ENCODE measurements around the gene ADRM1. TPM values are rescaled to one million over a fixed set of nuclear protein-coding genes. Genes with fewer than 3 reads are reported as not detected.

ADRM1 gene
- total RNA-seq, 1 experiment from 2014 or later: 127 TPM

DNA sequence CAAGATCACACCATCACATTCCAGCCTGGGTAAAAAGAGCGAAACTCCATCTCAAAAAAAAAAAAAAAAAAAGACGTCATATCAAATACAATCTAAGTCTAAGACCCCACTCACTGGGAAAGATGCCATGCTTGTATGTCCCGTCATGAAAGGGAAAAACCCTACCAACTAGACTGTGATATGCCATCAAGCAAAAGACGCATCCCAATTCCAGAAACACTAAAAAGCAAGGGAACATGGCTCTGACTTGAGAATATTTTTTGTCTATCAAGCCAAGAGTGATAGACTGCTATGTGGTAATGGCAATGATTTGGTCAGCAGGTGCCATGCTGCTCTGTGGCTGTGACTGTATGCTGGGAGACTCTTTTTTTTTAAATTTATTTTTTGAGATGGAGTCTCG lies 41.3 kb downstream of the ADRM1 start:
- Mint-ChIP-seq H3K9me3 (ENCODE audit: unreplicated experiment) (peaks cover 8% of the 10 kb centered on the region), H3K27me3 (ENCODE audit: insufficient read depth, unreplicated experiment) (no peaks in the 10 kb centered on the region), H3K4me1 (ENCODE audit: insufficient read depth, unreplicated experiment) (no peaks in the 10 kb centered on the region), H3K36me3 (ENCODE audit: insufficient read depth, unreplicated experiment) (peaks cover 94% of the 10 kb centered on the region), H3K27ac (ENCODE audit: low read depth, unreplicated experiment) (no peak overlapping the region), H3K4me3 (ENCODE audit: unreplicated experiment) (no peak overlapping the region)
- CTCF ChIA-PET: interaction anchor here (0.9 to 2.8 kb wide), 5 partner anchors 19 to 42 kb away, joined by 4 to 13 read pairs (median 5); no protein-coding TSS in a partner anchor
- intact Hi-C loops (cut with micrococcal nuclease): no loop called here
- DNase-seq (ENCODE audit: unreplicated experiment): no peak
- POLR2A ChIA-PET: interaction anchor here (0.6 to 3.3 kb wide), 5 partner anchors 11 to 34 kb away, joined by 3 to 13 read pairs (median 5); no protein-coding TSS in a partner anchor
- TF ChIP-seq, protein P1, sequence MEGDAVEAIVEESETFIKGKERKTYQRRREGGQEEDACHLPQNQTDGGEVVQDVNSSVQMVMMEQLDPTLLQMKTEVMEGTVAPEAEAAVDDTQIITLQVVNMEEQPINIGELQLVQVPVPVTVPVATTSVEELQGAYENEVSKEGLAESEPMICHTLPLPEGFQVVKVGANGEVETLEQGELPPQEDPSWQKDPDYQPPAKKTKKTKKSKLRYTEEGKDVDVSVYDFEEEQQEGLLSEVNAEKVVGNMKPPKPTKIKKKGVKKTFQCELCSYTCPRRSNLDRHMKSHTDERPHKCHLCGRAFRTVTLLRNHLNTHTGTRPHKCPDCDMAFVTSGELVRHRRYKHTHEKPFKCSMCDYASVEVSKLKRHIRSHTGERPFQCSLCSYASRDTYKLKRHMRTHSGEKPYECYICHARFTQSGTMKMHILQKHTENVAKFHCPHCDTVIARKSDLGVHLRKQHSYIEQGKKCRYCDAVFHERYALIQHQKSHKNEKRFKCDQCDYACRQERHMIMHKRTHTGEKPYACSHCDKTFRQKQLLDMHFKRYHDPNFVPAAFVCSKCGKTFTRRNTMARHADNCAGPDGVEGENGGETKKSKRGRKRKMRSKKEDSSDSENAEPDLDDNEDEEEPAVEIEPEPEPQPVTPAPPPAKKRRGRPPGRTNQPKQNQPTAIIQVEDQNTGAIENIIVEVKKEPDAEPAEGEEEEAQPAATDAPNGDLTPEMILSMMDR (IDR thresholded peaks at IDR 0.05; ENCODE audit: unreplicated experiment): no peak
- no TSS peak for BruUV-seq (replicated peaks)

DNA sequence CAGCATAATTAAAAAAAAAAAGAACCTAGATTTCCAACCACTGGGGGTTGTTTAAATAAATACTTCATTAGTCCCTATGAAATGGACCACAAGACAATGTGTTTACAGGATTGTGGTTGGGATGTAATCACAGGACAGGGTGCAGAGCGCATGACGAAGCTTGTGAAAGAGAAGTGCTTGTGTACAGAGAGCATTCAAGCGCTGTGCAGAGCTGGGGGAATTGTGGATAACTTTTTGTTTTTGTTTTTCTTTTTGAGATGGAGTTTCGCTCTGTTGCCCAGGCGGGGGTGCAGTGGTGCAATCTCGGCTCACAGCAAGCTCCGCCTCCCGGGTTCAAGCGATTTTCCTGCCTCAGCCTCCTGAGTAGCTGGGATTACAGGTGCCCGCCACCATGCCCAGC lies 42.0 kb downstream of the ADRM1 start:
- Mint-ChIP-seq H3K36me3 (ENCODE audit: insufficient read depth, unreplicated experiment) (peaks cover 94% of the 10 kb centered on the region), H3K27me3 (ENCODE audit: insufficient read depth, unreplicated experiment) (no peaks in the 10 kb centered on the region), H3K9me3 (ENCODE audit: unreplicated experiment) (peaks cover 8% of the 10 kb centered on the region), H3K4me3 (ENCODE audit: unreplicated experiment) (no peak overlapping the region), H3K27ac (ENCODE audit: low read depth, unreplicated experiment) (no peak overlapping the region), H3K4me1 (ENCODE audit: insufficient read depth, unreplicated experiment) (peaks cover 4% of the 10 kb centered on the region)
- POLR2A ChIA-PET: interaction anchor here (1.0 to 3.3 kb wide), 7 partner anchors 13 to 43 kb away, joined by 3 to 13 read pairs (median 5); no protein-coding TSS in a partner anchor
- CTCF ChIA-PET: interaction anchor here (1.2 to 2.8 kb wide), 2 partner anchors 20 to 38 kb away, joined by 5 to 13 read pairs; no protein-coding TSS in a partner anchor
- intact Hi-C loops (cut with micrococcal nuclease): no loop called here
- TF ChIP-seq, protein P1 (IDR thresholded peaks at IDR 0.05; ENCODE audit: unreplicated experiment): no peak
- DNase-seq (ENCODE audit: unreplicated experiment): no peak
- BruUV-seq (replicated peaks): no TSS peak

DNA sequence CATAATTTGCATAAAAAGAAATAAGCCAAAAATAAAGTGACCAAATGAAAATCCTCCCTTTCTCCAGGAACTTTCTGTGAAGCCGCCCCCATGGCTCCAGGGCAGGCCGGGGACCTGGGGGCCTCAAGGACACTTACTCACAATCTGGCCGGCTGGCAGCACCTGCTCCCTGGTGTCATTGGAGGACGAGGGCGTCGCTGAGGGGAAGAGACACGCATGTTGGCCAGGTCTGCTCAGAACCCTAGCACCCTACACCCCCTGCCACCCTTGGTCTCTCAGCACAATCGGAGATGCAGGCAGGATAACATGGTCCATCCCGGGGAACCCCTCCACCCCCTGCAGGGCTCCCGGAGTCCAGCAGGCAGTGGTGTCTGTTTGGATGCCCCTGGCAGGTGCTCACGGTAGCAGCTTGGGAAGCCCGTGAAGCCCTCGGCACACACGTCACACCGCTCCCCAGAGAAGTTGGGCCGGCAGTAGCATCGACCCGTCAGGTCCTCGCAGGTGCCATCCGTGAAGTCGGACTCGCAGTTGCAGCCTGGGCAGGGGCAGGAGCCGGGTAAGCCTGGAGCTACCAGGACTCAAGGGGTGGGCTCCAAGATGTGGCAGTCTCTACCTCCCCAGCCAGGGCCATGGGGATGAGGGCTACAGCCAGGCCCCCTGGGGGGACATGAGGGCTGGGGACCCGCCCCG lies 43.0 kb downstream of the ADRM1 start:
- Mint-ChIP-seq H3K27me3 (ENCODE audit: insufficient read depth, unreplicated experiment) (no peaks in the 10 kb centered on the region), H3K27ac (ENCODE audit: low read depth, unreplicated experiment) (no peak overlapping the region), H3K9me3 (ENCODE audit: unreplicated experiment) (peaks cover 8% of the 10 kb centered on the region), H3K4me1 (ENCODE audit: insufficient read depth, unreplicated experiment) (peaks cover 6% of the 10 kb centered on the region), H3K36me3 (ENCODE audit: insufficient read depth, unreplicated experiment) (peaks cover 94% of the 10 kb centered on the region), H3K4me3 (ENCODE audit: unreplicated experiment) (no peak overlapping the region)
- ChIA-PET POLR2A (interaction anchor here (0.7 to 3.3 kb wide), 7 partner anchors 14 to 359 kb away, joined by 3 to 13 read pairs (median 4); partner anchors contain the start of gene RPS21), CTCF (interaction anchor here (0.8 to 1.0 kb wide), 2 partner anchors 20 to 37 kb away, joined by 3 to 5 read pairs; no protein-coding TSS in a partner anchor)
- no TSS peak for BruUV-seq (replicated peaks)
- DNase-seq (ENCODE audit: unreplicated experiment): no peak
- TF ChIP-seq, protein P1 (IDR thresholded peaks at IDR 0.05; ENCODE audit: unreplicated experiment): no peak
- intact Hi-C loops (cut with micrococcal nuclease): no loop called here

DNA sequence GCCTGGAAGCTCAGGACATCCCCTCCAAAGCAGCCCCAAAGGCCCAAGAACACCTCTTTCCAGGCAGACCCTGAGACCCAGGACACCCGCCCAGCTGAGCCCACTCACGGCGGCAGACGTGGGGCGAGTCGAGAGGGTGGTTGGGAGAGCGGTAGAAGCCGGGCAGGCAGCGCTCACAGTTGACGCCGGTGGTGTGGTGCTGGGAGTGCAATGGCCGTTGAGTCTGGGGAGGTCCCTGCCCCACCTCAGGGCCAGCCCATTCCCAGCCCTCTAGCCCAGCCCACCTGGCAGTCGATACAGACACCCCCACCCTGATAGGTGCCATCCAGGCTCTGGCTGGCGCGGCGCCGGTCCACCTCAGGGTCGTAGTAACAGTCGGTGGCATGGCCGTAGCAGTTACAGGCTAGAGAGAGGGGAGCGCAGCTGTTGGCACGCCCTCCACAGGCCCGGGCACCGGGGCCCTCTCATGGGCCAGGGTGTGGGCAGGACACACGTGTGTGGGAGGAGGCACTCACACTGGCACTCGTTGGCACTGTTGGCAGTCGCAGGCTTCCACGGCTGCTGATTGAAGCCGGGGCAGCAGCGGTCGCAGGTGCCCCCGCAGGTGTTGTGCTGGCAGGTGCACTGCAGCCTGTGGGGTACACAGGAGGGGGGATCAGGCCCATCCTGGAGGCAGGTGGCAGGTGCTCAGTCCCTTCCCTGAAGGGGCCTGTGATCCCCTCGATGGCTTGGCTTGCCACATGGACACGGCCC lies 43.8 kb downstream of the ADRM1 start:
- H3K27ac Mint-ChIP-seq (ENCODE audit: low read depth, unreplicated experiment): no peak overlapping the region
- TF ChIP-seq, protein P1 (IDR thresholded peaks at IDR 0.05; ENCODE audit: unreplicated experiment): no peak
- DNase-seq (ENCODE audit: unreplicated experiment): no peak
- no peak overlapping the region for H3K4me3 Mint-ChIP-seq (ENCODE audit: unreplicated experiment)
- no TSS peak for BruUV-seq (replicated peaks)
- ChIA-PET CTCF (interaction anchor here (0.8 to 1.0 kb wide), 3 partner anchors 20 to 36 kb away, joined by 3 to 6 read pairs (median 5); no protein-coding TSS in a partner anchor), POLR2A (interaction anchor here (0.7 to 2.3 kb wide), 5 partner anchors 11 to 358 kb away, joined by 3 to 8 read pairs (median 3); partner anchors contain the start of gene RPS21)
- no peaks in the 10 kb centered on the region for H3K27me3 Mint-ChIP-seq (ENCODE audit: insufficient read depth, unreplicated experiment)
- intact Hi-C loops (cut with micrococcal nuclease): no loop called here
- peaks cover 8% of the 10 kb centered on the region for H3K9me3 Mint-ChIP-seq (ENCODE audit: unreplicated experiment)
- peaks cover 92% of the 10 kb centered on the region for H3K36me3 Mint-ChIP-seq (ENCODE audit: insufficient read depth, unreplicated experiment)
- peaks cover 12% of the 10 kb centered on the region for H3K4me1 Mint-ChIP-seq (ENCODE audit: insufficient read depth, unreplicated experiment)

All from MCF 10A (cell line).